K562 (cell line): ENCODE data around the gene SRPRA. TPM values are rescaled to one million over a fixed set of nuclear protein-coding genes. Genes with fewer than 3 reads are reported as not detected.

Experiments used
- ATAC-seq: fragments of 200-7000 bp; cut with Tn5 transposase; 3 replicates; pipeline ENCODE4 v1.9.1; 2020; ENCODE audit warnings: moderate library complexity
- BruUV-seq: library from RNA; stranded (reverse); fragments of 400-500 nt; replicated peaks from 2 replicates; lab custom pipeline; 2021; lab: Mats Ljungman, UMichigan
- CTCF ChIA-PET: fragments of 300-600 bp; formaldehyde crosslinking; extraction: SDS; loops from one replicate; lab custom pipeline; 2021; ENCODE audit warnings: low intra/inter-chr PET ratio; lab: Yijun Ruan, JAX
- POLR2A ChIA-PET: fragments of 300-600, 350-650 bp; sonication (Branson Sonifier 250); formaldehyde crosslinking; extraction: SDS; loops from one replicate; lab custom pipeline; 2021; ENCODE audit warnings: antibody characterized with exemption, inconsistent platforms; lab: Yijun Ruan, JAX
- DNase-seq, 4 experiments: peaks; one replicate each; pipeline versions ENCODE4 v3.0.0 to v3.0.0-alpha.2; 2011 to 2018; ENCODE audit warnings: low spot score in 3 of 4, mixed read lengths in 3 of 4; ENCODE audit errors: extremely low read depth in 1 of 4
- FAIRE-seq: peaks from 2 replicates; lab custom pipeline; 2011; peaks lifted over from hg19 to GRCh38; lab: Jason Lieb, UNC
- H2AFZ ChIP-seq: 2 replicates; pipeline ENCODE4 v1.6.0; 2011; ENCODE audit warnings: low read depth, low read length, control low read depth, inconsistent platforms
- H3K27ac ChIP-seq: fragments of 200-600 bp; 3 replicates; pipeline ENCODE4 v1.8.0; 2011; ENCODE audit warnings: low read depth, mild to moderate bottlenecking, control low read depth, inconsistent platforms, low read length, moderate library complexity, mixed read lengths; ENCODE audit errors: extremely low read depth
- H3K27me3 ChIP-seq, 2 experiments: fragments of 300-600 bp in 1 of 2; 2 replicates in 1 of 2; 3 replicates in 1 of 2; pipeline versions ENCODE4 v1.6.0 to v1.8.0; 2011; ENCODE audit warnings: inconsistent platforms in 2 of 2, low read length in 2 of 2, mild to moderate bottlenecking in 1 of 2, mixed read lengths in 1 of 2, moderate library complexity in 1 of 2; ENCODE audit not compliant: control insufficient read depth in 2 of 2, insufficient read depth in 2 of 2
- H3K36me3 ChIP-seq: fragments of 300-600 bp; 3 replicates; pipeline ENCODE4 v1.8.0; 2011; ENCODE audit warnings: mild to moderate bottlenecking, low read length, inconsistent platforms; ENCODE audit not compliant: control insufficient read depth, insufficient read depth
- H3K4me1 ChIP-seq, 2 experiments: fragments of 200-600 bp in 1 of 2; replicated peaks in 1 of 2; 2 replicates in 1 of 2; 3 replicates in 1 of 2; pipeline versions ENCODE4 v1.5.1 to v1.8.0; 2011; ENCODE audit warnings: inconsistent platforms in 2 of 2, low read length in 2 of 2, mild to moderate bottlenecking in 1 of 2, mixed read lengths in 1 of 2, moderate library complexity in 1 of 2; ENCODE audit not compliant: control insufficient read depth in 2 of 2, insufficient read depth in 2 of 2
- H3K4me2 ChIP-seq: 2 replicates; pipeline ENCODE4 v1.6.1; 2011; ENCODE audit warnings: low read length, control low read depth, inconsistent platforms, mixed read lengths; ENCODE audit not compliant: insufficient read depth
- H3K4me3 ChIP-seq: fragments of 200-600 bp; sonication (generic), shearing (Covaris generic); 2 replicates; pipeline ENCODE4 v1.5.1; 2016; ENCODE audit warnings: control low read depth, inconsistent platforms
- H3K79me2 ChIP-seq: fragments of 200-600 bp; 3 replicates; pipeline ENCODE4 v1.8.0; 2011; ENCODE audit warnings: low read length, inconsistent platforms; ENCODE audit not compliant: control insufficient read depth, insufficient read depth
- H3K9ac ChIP-seq, 2 experiments: 2 replicates each; pipeline versions ENCODE4 v1.6.0 to v1.6.1; 2011; ENCODE audit warnings: low read depth in 2 of 2, low read length in 2 of 2, control low read depth in 1 of 2, inconsistent platforms in 1 of 2, mild to moderate bottlenecking in 1 of 2, mixed read lengths in 1 of 2; ENCODE audit not compliant: insufficient read depth in 1 of 2
- H3K9me1 ChIP-seq: one replicate; pipeline ENCODE4 v1.6.0; 2011; ENCODE audit warnings: inconsistent platforms, mild to moderate bottlenecking, low read length, moderate library complexity; ENCODE audit not compliant: control insufficient read depth, insufficient read depth
- H3K9me3 ChIP-seq: replicated peaks from 2 replicates; pipeline ENCODE4 v1.5.1; 2011; ENCODE audit warnings: low read depth, low read length, inconsistent platforms; ENCODE audit not compliant: control insufficient read depth, insufficient read depth
- H4K20me1 ChIP-seq: replicated peaks from 2 replicates; pipeline ENCODE4 v1.6.1; 2011; ENCODE audit warnings: low read length, inconsistent platforms, mixed read lengths; ENCODE audit not compliant: control insufficient read depth, insufficient read depth
- ETV6 ChIP-seq, 3 experiments: fragments of 150-350 bp in 1 of 3; sonication (generic) in 1 of 3; formaldehyde crosslinking in 1 of 3; IDR thresholded peaks; 2 replicates each; pipeline versions ENCODE4 v1.6.1 to v1.8.0; 2014 to 2022; ENCODE audit warnings: borderline replicate concordance in 2 of 3, low read depth in 2 of 3, antibody characterized with exemption in 1 of 3, low read length in 1 of 3, mild to moderate bottlenecking in 1 of 3, missing genetic modification reagents in 1 of 3
- FOXK2 ChIP-seq, 2 experiments: fragments of 450-650 bp; IDR thresholded peaks in 1 of 2; conservative IDR thresholded peaks in 1 of 2; 2 replicates each; pipeline ENCODE4 v1.6.1; 2016; ENCODE audit warnings: low read depth in 2 of 2, mild to moderate bottlenecking in 1 of 2
- GMEB1 ChIP-seq: fragments of 250-450 bp; sonication (Bioruptor Pico); IDR thresholded peaks from 2 replicates; pipeline ENCODE4 v1.4.0; 2020; ENCODE audit warnings: mild to moderate bottlenecking
- HBP1 ChIP-seq: fragments of 450-650 bp; formaldehyde crosslinking; IDR thresholded peaks from 2 replicates; pipeline ENCODE4 v1.4.0; 2022; ENCODE audit warnings: missing genetic modification characterization
- HMG20B ChIP-seq: fragments of 250-450 bp; sonication (Bioruptor Pico); IDR thresholded peaks from 2 replicates; pipeline ENCODE4 v1.5.0; 2021; ENCODE audit warnings: mild to moderate bottlenecking
- MEF2A ChIP-seq: IDR thresholded peaks from 2 replicates; pipeline ENCODE4 v1.6.1; 2011; ENCODE audit warnings: low read depth, mild to moderate bottlenecking, low read length, moderate library complexity; ENCODE audit not compliant: control insufficient read depth
- MXD1 ChIP-seq: fragments of 250-450 bp; sonication (Bioruptor Pico); IDR thresholded peaks from 2 replicates; pipeline ENCODE4 v1.8.0; 2021; ENCODE audit warnings: borderline replicate concordance, mild to moderate bottlenecking, moderate library complexity; ENCODE audit not compliant: poor library complexity, severe bottlenecking
- RBM17 ChIP-seq: fragments of 200-400 bp; formaldehyde crosslinking; IDR thresholded peaks from 2 replicates; pipeline ENCODE4 v1.6.1; 2017; ENCODE audit warnings: low read depth, mild to moderate bottlenecking, low read length, borderline replicate concordance
- RERE ChIP-seq: sonication (generic); formaldehyde crosslinking; IDR thresholded peaks from 2 replicates; pipeline ENCODE4 v1.8.0; 2023; ENCODE audit warnings: missing genetic modification reagents, mild to moderate bottlenecking, borderline replicate concordance
- XRCC4 ChIP-seq: IDR thresholded peaks from one replicate; pipeline ENCODE4 v1.6.1; 2011; ENCODE audit not compliant: insufficient read depth, insufficient read length; ENCODE audit errors: extremely low read depth
- ZSCAN32 ChIP-seq: fragments of 450-650 bp; formaldehyde crosslinking; IDR thresholded peaks from 2 replicates; pipeline ENCODE4 v1.4.0; 2020; ENCODE audit warnings: mild to moderate bottlenecking, moderate library complexity
- WGBS: fragments of 100-300 bp; shearing (Covaris generic); methylation state at CpG from one replicate; pipeline ENCODE4 v1.1.6; 2016; ENCODE audit warnings: low coverage, mixed read lengths; ENCODE audit not compliant: insufficient coverage; ENCODE audit errors: missing lambda C conversion rate; 5-methylcytosine and 5-hydroxymethylcytosine counted together
- in situ Hi-C: fragments of 300-500 bp; cut with MboI; formaldehyde crosslinking; loops from 4 replicates; pipeline ENCODE4 v1.15.0; 2018; ENCODE audit warnings: inconsistent platforms, mixed read lengths
- intact Hi-C: fragments of 100-400 bp; cut with micrococcal nuclease; formaldehyde crosslinking; loops from 2 replicates; pipeline ENCODE4 v1.14.2; 2022
- polyA plus RNA-seq, 8 experiments: library from polyadenylated mRNA; depleted of rRNA in 4 of 8; stranded (reverse) in 5 of 8; unstranded in 3 of 8; fragments of >200 nt; fragmentation: Nextera tagmentation in 2 of 8; fragmentation: Illumina TruSeq in 1 of 8; extraction: Ambion mirVana in 2 of 8; extraction: Trizol in 1 of 8; gene quantifications; 2 replicates each; pipeline versions ENCODE4 v1.2.1 to v1.2.3, GENCODE V29; 2011 to 2014; ENCODE audit warnings: inconsistent platforms in 1 of 8, missing spikeins in 1 of 8
- total RNA-seq, 7 experiments: library from RNA; depleted of rRNA in 6 of 7; stranded (reverse); fragments of >200 nt in 6 of 7; fragmentation: Illumina TruSeq in 2 of 7; extraction: Trizol in 2 of 7; gene quantifications; 2 replicates each; pipeline versions ENCODE4 v1.2.1 to v1.2.3, GENCODE V29; 2011 to 2021; ENCODE audit warnings: low replicate concordance in 1 of 7

SRPRA gene
- total and polyA plus RNA-seq, 9 of the 15 experiments (the other 6 are each of a cell fraction or from before 2014, with no cell fraction given): 33.5 to 124 (median 80.0) TPM

GRCh38 chr11:126233391-126233790, 35.3 kb downstream of the SRPRA start (continued):
- TF ChIP-seq RERE (no peak), FOXK2 (conservative IDR thresholded peaks at IDR 0.05 in 1 of 2, IDR thresholded peaks at IDR 0.05 in 1 of 2; ENCODE audit: low read depth in 2 of 2) (no peak)

GRCh38 chr11:126232683-126233082, 36.0 kb downstream of the SRPRA start:
- Histone ChIP-seq H3K9me3 (no peaks in the 10 kb centered on the region), H3K4me1 (no peaks in the 10 kb centered on the region), H3K9ac (no peak overlapping the region), H3K36me3 (peaks cover 21% of the 10 kb centered on the region), H3K27ac (no peak overlapping the region), H3K9me1 (no peaks in the 10 kb centered on the region), H2AFZ (no peak overlapping the region), H4K20me1 (no peaks in the 10 kb centered on the region), H3K4me3 (no peak overlapping the region), H3K79me2 (0 out of 3 replicates have a peak, but pooled peaks cover 2% of the 10 kb centered on the region), H3K4me2 (no peak overlapping the region), H3K27me3 (no peaks in the 10 kb centered on the region)
- POLR2A ChIA-PET: no interaction called here
- DNase-seq (no peak), ATAC-seq (no peak), FAIRE-seq (no peak)
- in situ Hi-C loops: no loop called here
- CTCF ChIA-PET: no interaction called here
- 81% methylated on average over 3 of the region's 3 CpGs for WGBS
- no TSS peak for BruUV-seq
- intact Hi-C loops: no loop called here
- TF ChIP-seq ZSCAN32 (CRISPR knock-in tag): no peak
- no peak for TF ChIP-seq HMG20B
- no peak for TF ChIP-seq ETV6 (IDR thresholded peaks at IDR 0.05; ENCODE audit: borderline replicate concordance in 1 of 2, low read depth in 2 of 2, low read length in 1 of 2)
- TF ChIP-seq ETV6 (CRISPR knock-in tag; IDR thresholded peaks at IDR 0.05; ENCODE audit: borderline replicate concordance): no peak
- no peak for TF ChIP-seq XRCC4
- TF ChIP-seq MXD1 (CRISPR knock-in tag): no peak
- TF ChIP-seq GMEB1 (CRISPR knock-in tag): no peak
- no peak for TF ChIP-seq HBP1
- TF ChIP-seq MEF2A: no peak
- TF ChIP-seq RBM17: no peak
